OCI-LY3 (cell line): ENCODE results near the gene OXLD1.

Experiments
- H2AFZ ChIP-seq: fragments of 200-600, 300-600 bp; shearing (Covaris generic); 2 replicates; pipeline ENCODE4 v1.6.0; 2014; ENCODE audit warnings: antibody characterized with exemption, low read depth, low read length
- H3K27ac ChIP-seq: fragments of 200-600, 300-600 bp; sonication (generic); 2 replicates; pipeline ENCODE4 v1.5.1; 2014; ENCODE audit warnings: mild to moderate bottlenecking, low read length, moderate library complexity, mixed read lengths
- H3K27me3 ChIP-seq: fragments of 200-600, 300-600 bp; sonication (generic); 2 replicates; pipeline ENCODE4 v1.6.1; 2014; ENCODE audit warnings: low read depth, low read length, mixed read lengths
- H3K36me3 ChIP-seq: fragments of 200-600, 300-600 bp; sonication (generic); replicated peaks from 2 replicates; pipeline ENCODE3; 2014; ENCODE audit warnings: low read depth, low read length, mixed read lengths
- H3K4me1 ChIP-seq: fragments of 300-600, 200-600 bp; sonication (generic); 2 replicates; pipeline ENCODE4 v1.6.1; 2014; ENCODE audit warnings: low read length, mixed read lengths
- H3K4me2 ChIP-seq: fragments of 200-600, 300-600 bp; sonication (generic); 2 replicates; pipeline ENCODE4 v1.6.1; 2014; ENCODE audit warnings: low read length, mixed read lengths
- H3K4me3 ChIP-seq: fragments of 300-600, 200-600 bp; sonication (generic); 2 replicates; pipeline ENCODE4 v1.5.1; 2014; ENCODE audit warnings: antibody characterized with exemption, mild to moderate bottlenecking, low read length, moderate library complexity
- H3K79me2 ChIP-seq: fragments of 300-600, 200-600 bp; shearing (Covaris generic); 2 replicates; pipeline ENCODE4 v1.6.1; 2014; ENCODE audit warnings: mild to moderate bottlenecking, low read length, mixed read lengths
- H3K9ac ChIP-seq: fragments of 300-600, 200-600 bp; shearing (Covaris generic); 2 replicates; pipeline ENCODE4 v1.6.0; 2014; ENCODE audit warnings: mild to moderate bottlenecking, low read length, moderate library complexity
- H3K9me3 ChIP-seq: fragments of 200-600, 300-600 bp; shearing (Covaris generic); 2 replicates; pipeline ENCODE4 v1.6.1; 2014; ENCODE audit warnings: low read length, mixed read lengths; ENCODE audit not compliant: insufficient read depth
- H4K20me1 ChIP-seq: fragments of 200-600, 300-600 bp; sonication (generic); 2 replicates; pipeline ENCODE4 v1.6.1; 2016; ENCODE audit warnings: low read length, mixed read lengths; ENCODE audit not compliant: insufficient read depth
- EZH2phosphoT487 ChIP-seq: fragments of 200-600 bp; shearing (Covaris generic); IDR thresholded peaks from 2 replicates; pipeline ENCODE4 v1.6.1; 2018; ENCODE audit warnings: antibody characterized with exemption, mixed run types, low read depth
- TF ChIP-seq, protein P1 (sequence below): fragments of 200-600, 300-600 bp; sonication (generic); IDR thresholded peaks from 2 replicates; pipeline ENCODE4 v1.5.1; 2014; ENCODE audit warnings: antibody characterized with exemption, low read length, low read depth

Gene OXLD1

GRCh38 chr17:81710514-81711308 lies 44.3 kb upstream of the OXLD1 start:
- Histone ChIP-seq H3K36me3 (peaks cover 23% of the 10 kb centered on the region), H3K9me3 (no peaks in the 10 kb centered on the region), H3K4me1 (peaks cover 19% of the 10 kb centered on the region), H2AFZ (no peak overlapping the region), H3K4me2 (peak overlapping the region; percentile 88), H3K27me3 (no peaks in the 10 kb centered on the region), H3K4me3 (peak overlapping the region; percentile 76; the same call in 1 of the 2 replicates), H3K79me2 (peaks cover 29% of the 10 kb centered on the region), H3K27ac (no peak overlapping the region), H3K9ac (no peak overlapping the region), H4K20me1 (peaks cover 5% of the 10 kb centered on the region; the same call in 1 of the 2 replicates)
- TF ChIP-seq, protein P1, sequence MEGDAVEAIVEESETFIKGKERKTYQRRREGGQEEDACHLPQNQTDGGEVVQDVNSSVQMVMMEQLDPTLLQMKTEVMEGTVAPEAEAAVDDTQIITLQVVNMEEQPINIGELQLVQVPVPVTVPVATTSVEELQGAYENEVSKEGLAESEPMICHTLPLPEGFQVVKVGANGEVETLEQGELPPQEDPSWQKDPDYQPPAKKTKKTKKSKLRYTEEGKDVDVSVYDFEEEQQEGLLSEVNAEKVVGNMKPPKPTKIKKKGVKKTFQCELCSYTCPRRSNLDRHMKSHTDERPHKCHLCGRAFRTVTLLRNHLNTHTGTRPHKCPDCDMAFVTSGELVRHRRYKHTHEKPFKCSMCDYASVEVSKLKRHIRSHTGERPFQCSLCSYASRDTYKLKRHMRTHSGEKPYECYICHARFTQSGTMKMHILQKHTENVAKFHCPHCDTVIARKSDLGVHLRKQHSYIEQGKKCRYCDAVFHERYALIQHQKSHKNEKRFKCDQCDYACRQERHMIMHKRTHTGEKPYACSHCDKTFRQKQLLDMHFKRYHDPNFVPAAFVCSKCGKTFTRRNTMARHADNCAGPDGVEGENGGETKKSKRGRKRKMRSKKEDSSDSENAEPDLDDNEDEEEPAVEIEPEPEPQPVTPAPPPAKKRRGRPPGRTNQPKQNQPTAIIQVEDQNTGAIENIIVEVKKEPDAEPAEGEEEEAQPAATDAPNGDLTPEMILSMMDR, result no peak
- TF ChIP-seq EZH2phosphoT487, result no peak

DNA sequence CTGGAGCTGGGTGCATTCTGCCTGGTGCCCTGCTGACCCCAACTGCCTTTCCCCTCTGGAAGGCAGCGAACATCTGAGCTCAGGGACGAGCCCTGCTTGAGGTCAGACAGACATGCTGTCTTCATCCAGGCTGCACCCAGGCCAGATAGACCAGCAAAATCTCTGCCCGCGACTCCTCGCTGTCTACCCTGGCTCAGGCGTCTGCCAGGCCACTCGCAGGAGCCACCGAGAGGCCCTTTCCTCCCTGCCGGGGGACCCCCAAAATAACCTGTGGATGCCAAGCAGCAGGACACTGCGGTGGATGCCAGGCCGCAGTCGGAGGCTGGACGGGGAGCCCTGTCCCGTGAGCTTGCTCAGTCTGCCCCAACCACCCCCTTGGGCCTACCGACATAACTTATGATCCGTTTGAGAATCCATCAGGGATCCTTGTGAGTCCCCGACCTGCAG lies 42.4 kb upstream of the OXLD1 start:
- Histone ChIP-seq H3K4me2 (no peak overlapping the region), H3K4me3 (no peak overlapping the region), H2AFZ (no peak overlapping the region), H3K9ac (no peak overlapping the region), H3K27me3 (no peaks in the 10 kb centered on the region), H3K9me3 (no peaks in the 10 kb centered on the region), H3K36me3 (peaks cover 33% of the 10 kb centered on the region), H3K27ac (no peak overlapping the region), H3K4me1 (peaks cover 26% of the 10 kb centered on the region), H4K20me1 (peaks cover 5% of the 10 kb centered on the region; the same call in 1 of the 2 replicates), H3K79me2 (peaks cover 35% of the 10 kb centered on the region)
- TF ChIP-seq, protein P1, result no peak
- TF ChIP-seq EZH2phosphoT487, result no peak

- Histone ChIP-seq H3K9ac (no peak overlapping the region), H3K27me3 (no peaks in the 10 kb centered on the region), H3K4me2 (no peak overlapping the region), H3K79me2 (peaks cover 35% of the 10 kb centered on the region), H3K4me1 (peaks cover 20% of the 10 kb centered on the region), H4K20me1 (peaks cover 2% of the 10 kb centered on the region; the same call in 1 of the 2 replicates), H3K27ac (no peak overlapping the region), H3K9me3 (no peaks in the 10 kb centered on the region), H2AFZ (no peak overlapping the region), H3K36me3 (peaks cover 33% of the 10 kb centered on the region), H3K4me3 (no peak overlapping the region)
- no peak for TF ChIP-seq EZH2phosphoT487
- TF ChIP-seq, protein P1, result no peak
These were observed 41.6 kb upstream of the OXLD1 start for GRCh38 chr17:81707725-81708646.
